Measurements from ENCODE around the gene ELP2.

Gene ELP2

GRCh38 chr18:36124841-36125240, 4.9 kb upstream of the ELP2 start:
- DNase-seq = no peak

- DNase-seq = no peak
These were observed 3.0 kb upstream of the ELP2 start for GRCh38 chr18:36126668-36127067.

GRCh38 chr18:36127836-36128529, 1.7 kb upstream of the ELP2 start:
- DNase-seq = no peak

GRCh38 chr18:36128530-36128870, 1.2 kb upstream of the ELP2 start:
- DNase-seq = no peak

- DNase-seq = no peak
These were observed 796 bp upstream of the ELP2 start for GRCh38 chr18:36128907-36129299.

- DNase-seq = peak; percentile 7
These were observed 536 bp downstream of the ELP2 start for GRCh38 chr18:36130039-36130831.

- no peak for DNase-seq
These were observed 1.4 kb downstream of the ELP2 start for GRCh38 chr18:36130883-36131653.

GRCh38 chr18:36131692-36132483, 2.2 kb downstream of the ELP2 start:
- DNase-seq = no peak

GRCh38 chr18:36132756-36133155, 3.1 kb downstream of the ELP2 start:
- DNase-seq = no peak

- no peak for DNase-seq
These were observed 5.6 kb downstream of the ELP2 start for GRCh38 chr18:36135264-36135663.

GRCh38 chr18:36139245-36139644, 9.5 kb downstream of the ELP2 start:
- no peak for DNase-seq

GRCh38 chr18:36141576-36141975, 11.9 kb downstream of the ELP2 start:
- DNase-seq = peak; percentile 40

- no peak for DNase-seq
These were observed 13.1 kb downstream of the ELP2 start for GRCh38 chr18:36142751-36143150.

- no peak for DNase-seq
These were observed 13.7 kb downstream of the ELP2 start for GRCh38 chr18:36143391-36143790.

- no peak for DNase-seq
These were observed 20.0 kb downstream of the ELP2 start for GRCh38 chr18:36149514-36150289.

- DNase-seq = no peak
These were observed 23.1 kb downstream of the ELP2 start for GRCh38 chr18:36152781-36153180.

GRCh38 chr18:36153203-36153602, 23.5 kb downstream of the ELP2 start:
- no peak for DNase-seq

- DNase-seq = no peak
These were observed 24.1 kb downstream of the ELP2 start for GRCh38 chr18:36153771-36154170.

- DNase-seq = no peak
These were observed 26.4 kb downstream of the ELP2 start for GRCh38 chr18:36155851-36156757.

GRCh38 chr18:36157441-36157840, 27.7 kb downstream of the ELP2 start:
- DNase-seq = no peak

- no peak for DNase-seq
These were observed 28.7 kb downstream of the ELP2 start for GRCh38 chr18:36158266-36158867.

Measured in activated CD4-positive, alpha-beta T cell treated with anti-CD3 and anti-CD28 coated beads, Interleukin-10, Interleukin-2, amounts not matched to agents 100 ng/mL and 50 ng/mL, durations not matched to agents 16 hours and 8 hours (primary cell).